Adipocyte (in vitro differentiated cells): ENCODE results near the gene SYTL1.

Source experiments
- DNase-seq: peaks from one replicate; pipeline ENCODE4 v3.0.0-alpha.2; 2015; ENCODE audit warnings: low read depth
- H3K27me3 ChIP-seq: replicated peaks from 2 replicates; pipeline ENCODE4 v1.7.0; 2013; ENCODE audit warnings: mild to moderate bottlenecking, low read length, moderate library complexity; ENCODE audit not compliant: control insufficient read depth, insufficient read depth
- H3K36me3 ChIP-seq: 2 replicates; pipeline ENCODE4 v1.7.0; 2013; ENCODE audit warnings: low read length, mild to moderate bottlenecking, moderate library complexity; ENCODE audit not compliant: control insufficient read depth, insufficient read depth, severe bottlenecking
- H3K4me1 ChIP-seq: 2 replicates; pipeline ENCODE4 v1.7.0; 2013; ENCODE audit warnings: mild to moderate bottlenecking, low read length, moderate library complexity; ENCODE audit not compliant: control insufficient read depth, insufficient read depth
- H3K4me3 ChIP-seq: 2 replicates; pipeline ENCODE4 v1.7.0; 2013; ENCODE audit warnings: mild to moderate bottlenecking, low read length, moderate library complexity
- H3K9ac ChIP-seq: 2 replicates; pipeline ENCODE4 v1.7.0; 2013; ENCODE audit warnings: mild to moderate bottlenecking, low read length, moderate library complexity
- H3K9me3 ChIP-seq: 2 replicates; pipeline ENCODE4 v1.7.0; 2013; ENCODE audit warnings: mild to moderate bottlenecking, low read length, moderate library complexity; ENCODE audit not compliant: control insufficient read depth

SYTL1 gene

DNA sequence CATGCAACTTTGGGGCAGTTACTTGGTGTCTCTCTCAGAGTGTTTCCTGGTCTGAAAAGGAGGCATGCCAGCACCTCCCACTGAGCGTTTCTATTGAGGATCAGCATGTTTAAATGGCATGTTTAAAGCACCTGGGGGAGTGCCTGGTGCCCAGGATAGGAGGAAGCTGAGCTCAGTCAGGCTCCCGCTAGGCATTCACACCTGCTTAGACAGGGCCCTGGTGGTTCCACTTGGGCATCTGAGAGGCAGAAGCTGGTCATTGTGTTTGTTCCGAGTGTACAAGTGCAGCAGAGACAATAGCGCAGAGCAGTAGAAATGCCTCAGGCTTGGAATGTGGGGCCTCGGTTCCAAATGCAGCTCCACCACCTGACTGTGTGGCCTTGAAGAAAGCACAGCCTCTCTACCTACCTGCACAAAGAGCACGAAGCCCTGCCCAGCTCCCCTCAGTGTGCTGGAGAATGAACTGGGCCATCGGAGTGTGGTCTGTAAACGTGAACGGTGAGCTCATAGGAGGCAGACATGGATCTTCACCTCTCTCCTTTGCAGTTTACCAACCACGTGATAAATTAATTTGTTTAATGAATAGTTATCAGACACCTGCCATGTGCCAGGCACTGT lies 40.1 kb upstream of the SYTL1 start:
- no peak overlapping the region for H3K9ac ChIP-seq
- H3K4me1 ChIP-seq, result peaks cover 38% of the 10 kb centered on the region
- H3K27me3 ChIP-seq, result no peaks in the 10 kb centered on the region
- H3K9me3 ChIP-seq, result no peaks in the 10 kb centered on the region
- peaks cover 24% of the 10 kb centered on the region for H3K36me3 ChIP-seq
- H3K4me3 ChIP-seq, result no peak overlapping the region
- no peak for DNase-seq

DNA sequence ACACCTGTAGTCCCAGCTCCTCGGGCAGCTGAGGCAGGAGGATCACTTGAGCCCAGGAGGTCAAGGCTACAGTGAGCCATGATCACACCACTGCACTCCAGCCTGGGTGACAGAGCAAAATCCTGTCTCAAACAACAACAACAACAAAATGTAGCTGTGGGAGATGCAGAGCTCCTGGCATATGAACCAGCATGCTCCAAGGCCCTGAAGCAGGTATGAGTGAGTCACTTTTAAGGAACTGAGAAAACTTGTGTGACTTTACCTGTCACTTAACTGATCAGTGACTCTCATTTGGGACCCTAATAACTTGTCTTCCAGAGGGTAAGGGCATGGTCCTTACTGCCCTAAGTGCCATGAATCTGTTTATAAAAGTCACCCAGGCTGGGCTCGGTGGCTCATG lies 39.2 kb upstream of the SYTL1 start:
- H3K27me3 ChIP-seq, result no peaks in the 10 kb centered on the region
- H3K36me3 ChIP-seq, result peaks cover 15% of the 10 kb centered on the region
- no peak for DNase-seq
- no peaks in the 10 kb centered on the region for H3K9me3 ChIP-seq
- H3K4me3 ChIP-seq, result no peak overlapping the region
- no peak overlapping the region for H3K9ac ChIP-seq
- peaks cover 41% of the 10 kb centered on the region for H3K4me1 ChIP-seq

DNA sequence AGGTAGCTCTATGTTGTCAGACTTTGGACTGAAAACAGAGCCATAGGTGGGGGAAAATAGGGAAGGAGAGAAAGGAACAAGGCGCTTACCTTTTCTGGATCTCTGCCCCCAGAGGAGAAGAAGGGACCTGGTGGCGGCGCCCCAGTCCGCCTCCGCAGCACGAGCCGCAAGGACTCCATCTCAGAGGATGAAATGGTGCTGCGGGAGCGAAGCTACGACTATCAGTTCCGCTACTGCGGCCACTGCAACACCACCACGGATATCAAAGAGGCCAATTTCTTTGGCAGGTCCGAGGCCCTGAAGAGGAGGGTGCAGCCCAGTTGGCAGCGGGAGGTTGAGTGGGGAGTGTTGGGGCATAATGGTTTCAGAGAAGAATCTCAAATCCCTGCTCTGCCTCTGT lies 38.3 kb upstream of the SYTL1 start:
- H3K9ac ChIP-seq, result no peak overlapping the region
- H3K9me3 ChIP-seq, result no peaks in the 10 kb centered on the region
- peaks cover 40% of the 10 kb centered on the region for H3K4me1 ChIP-seq
- no peak overlapping the region for H3K4me3 ChIP-seq
- peaks cover 8% of the 10 kb centered on the region for H3K36me3 ChIP-seq
- no peaks in the 10 kb centered on the region for H3K27me3 ChIP-seq
- DNase-seq, result no peak

DNA sequence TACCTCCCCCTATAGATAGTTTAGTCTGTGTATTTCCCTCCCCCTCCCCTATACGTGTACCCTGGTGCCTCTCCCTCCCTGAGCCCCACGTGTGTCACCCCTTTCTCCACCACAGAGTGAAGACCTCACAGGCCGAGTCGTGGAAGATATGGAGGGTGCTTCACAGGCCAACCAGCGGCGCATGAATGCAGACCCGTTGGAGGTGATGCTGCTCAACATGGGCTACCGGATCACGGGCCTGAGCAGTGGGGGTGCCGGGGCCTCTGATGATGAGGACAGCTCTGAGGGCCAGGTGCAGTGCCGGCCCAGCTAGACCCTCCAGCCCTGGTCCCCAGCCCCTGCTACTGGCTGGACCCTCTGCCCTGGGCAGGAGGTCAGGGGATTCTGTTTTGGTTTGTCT lies 35.8 kb upstream of the SYTL1 start:
- no peaks in the 10 kb centered on the region for H3K27me3 ChIP-seq
- H3K36me3 ChIP-seq, result peaks cover 8% of the 10 kb centered on the region
- peaks cover 15% of the 10 kb centered on the region for H3K4me1 ChIP-seq
- no peak overlapping the region for H3K4me3 ChIP-seq
- H3K9ac ChIP-seq, result no peak overlapping the region
- no peak for DNase-seq
- no peaks in the 10 kb centered on the region for H3K9me3 ChIP-seq

GRCh38 chr1:27306892-27307761 lies 34.7 kb upstream of the SYTL1 start:
- no peak overlapping the region for H3K4me3 ChIP-seq
- H3K9me3 ChIP-seq, result no peaks in the 10 kb centered on the region
- H3K27me3 ChIP-seq, result no peaks in the 10 kb centered on the region
- no peak for DNase-seq
- H3K36me3 ChIP-seq, result peaks cover 6% of the 10 kb centered on the region
- H3K9ac ChIP-seq, result no peak overlapping the region
- peaks cover 14% of the 10 kb centered on the region for H3K4me1 ChIP-seq

- Histone ChIP-seq H3K36me3 (peaks cover 5% of the 10 kb centered on the region), H3K4me3 (no peak overlapping the region), H3K27me3 (no peaks in the 10 kb centered on the region), H3K9ac (no peak overlapping the region), H3K4me1 (peaks cover 14% of the 10 kb centered on the region), H3K9me3 (no peaks in the 10 kb centered on the region)
- no peak for DNase-seq
Measured at GRCh38 chr1:27307874-27308598, 33.8 kb upstream of the SYTL1 start.

DNA sequence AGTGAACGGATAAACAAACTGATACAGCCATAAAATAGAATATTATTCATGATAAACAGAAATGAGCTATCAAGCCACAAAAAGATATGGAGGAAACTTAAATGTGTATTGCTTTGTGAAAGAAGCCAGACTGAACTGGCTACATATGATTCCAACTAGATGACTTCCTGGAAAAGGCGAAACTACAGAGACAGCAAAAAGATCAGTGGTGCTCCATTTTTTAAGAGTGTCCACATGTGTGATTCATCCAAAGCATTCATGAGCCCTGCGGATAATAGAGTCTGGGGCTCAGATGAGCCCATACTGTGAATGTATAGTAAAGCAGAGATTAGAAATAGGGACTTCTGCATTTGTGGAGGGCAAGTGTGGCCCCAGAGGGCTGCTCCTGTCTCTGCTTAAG lies 27.7 kb upstream of the SYTL1 start:
- Histone ChIP-seq H3K36me3 (no peaks in the 10 kb centered on the region), H3K9ac (no peak overlapping the region), H3K9me3 (no peaks in the 10 kb centered on the region), H3K4me1 (peaks cover 7% of the 10 kb centered on the region), H3K27me3 (no peaks in the 10 kb centered on the region), H3K4me3 (no peak overlapping the region)
- no peak for DNase-seq

DNA sequence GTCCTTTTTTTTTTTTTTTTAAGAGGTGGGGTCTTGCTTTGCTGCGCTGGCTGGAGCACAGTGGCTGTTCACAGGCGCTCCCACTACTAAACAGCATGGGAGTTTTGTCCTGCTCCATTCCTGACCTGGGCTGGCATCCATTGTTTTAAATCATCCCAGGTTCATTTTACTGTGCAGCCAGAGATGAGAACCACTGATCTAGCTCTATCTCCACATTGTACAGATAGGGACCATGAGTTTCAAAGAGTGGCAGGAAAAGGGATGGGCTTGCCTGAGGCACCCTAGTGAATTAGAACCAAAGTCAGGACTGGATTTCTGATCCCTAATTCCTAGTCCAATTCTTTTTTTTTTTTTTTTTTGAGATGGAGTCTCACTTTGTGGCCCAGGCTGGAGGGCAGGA lies 27.1 kb upstream of the SYTL1 start:
- Histone ChIP-seq H3K4me1 (peaks cover 7% of the 10 kb centered on the region), H3K4me3 (no peak overlapping the region), H3K9me3 (no peaks in the 10 kb centered on the region), H3K27me3 (no peaks in the 10 kb centered on the region), H3K9ac (no peak overlapping the region), H3K36me3 (no peaks in the 10 kb centered on the region)
- DNase-seq, result no peak

- Histone ChIP-seq H3K4me1 (peaks cover 9% of the 10 kb centered on the region), H3K4me3 (no peak overlapping the region), H3K9me3 (no peaks in the 10 kb centered on the region), H3K27me3 (no peaks in the 10 kb centered on the region), H3K9ac (no peak overlapping the region), H3K36me3 (no peaks in the 10 kb centered on the region)
- DNase-seq, result no peak
Measured at GRCh38 chr1:27316860-27317259, 25.0 kb upstream of the SYTL1 start.

GRCh38 chr1:27318136-27318535 lies 23.7 kb upstream of the SYTL1 start:
- no peak for DNase-seq
- H3K9ac ChIP-seq, result no peak overlapping the region
- H3K9me3 ChIP-seq, result no peaks in the 10 kb centered on the region
- no peaks in the 10 kb centered on the region for H3K27me3 ChIP-seq
- H3K4me3 ChIP-seq, result no peak overlapping the region
- peaks cover 14% of the 10 kb centered on the region for H3K4me1 ChIP-seq
- H3K36me3 ChIP-seq, result no peaks in the 10 kb centered on the region

DNA sequence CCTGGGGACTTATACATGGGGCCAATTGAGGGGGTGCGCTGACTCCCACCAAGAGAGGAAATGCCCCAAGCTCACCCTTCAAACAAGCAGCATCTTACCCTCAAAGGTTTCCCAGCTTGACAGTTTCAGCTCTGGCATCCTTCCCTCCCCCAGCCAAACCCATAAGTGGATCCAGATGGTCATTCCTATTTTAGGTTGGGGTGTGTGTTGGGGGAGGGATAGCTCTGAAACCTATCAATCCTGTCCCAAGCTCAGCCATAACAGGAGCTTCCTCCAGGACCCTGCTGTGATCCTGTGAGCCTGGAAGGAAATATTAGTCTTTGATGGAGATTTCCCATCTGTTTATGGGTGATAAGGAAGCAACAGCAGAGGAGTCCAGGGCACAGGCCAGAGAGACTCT lies 23.2 kb upstream of the SYTL1 start:
- Histone ChIP-seq H3K27me3 (no peaks in the 10 kb centered on the region), H3K4me1 (peaks cover 19% of the 10 kb centered on the region), H3K9ac (no peak overlapping the region), H3K36me3 (no peaks in the 10 kb centered on the region), H3K4me3 (no peak overlapping the region), H3K9me3 (no peaks in the 10 kb centered on the region)
- DNase-seq, result peak; percentile 63
